HepG2 (cell line): ENCODE data around the gene ATG7. TPM values are rescaled to one million over a fixed set of nuclear protein-coding genes. Genes with fewer than 3 reads are reported as not detected.

Experiments
- ATAC-seq: fragments of 200-7000 bp; cut with Tn5 transposase; 3 replicates; pipeline ENCODE4 v1.9.1; 2020; ENCODE audit warnings: mild to moderate bottlenecking, moderate library complexity
- BruUV-seq: library from RNA; stranded (reverse); fragments of 400-500 nt; replicated peaks from 2 replicates; lab custom pipeline; 2021; lab: Mats Ljungman, UMichigan
- CTCF ChIA-PET: fragments of 300-600 bp; formaldehyde crosslinking; extraction: SDS; loops from one replicate; lab custom pipeline; 2021; ENCODE audit warnings: low total read pairs, inconsistent platforms, low intra/inter-chr PET ratio; lab: Yijun Ruan, JAX
- POLR2A ChIA-PET: fragments of 350-600 bp; sonication (Branson Sonifier 250); formaldehyde crosslinking; loops from one replicate; lab custom pipeline; 2020; ENCODE audit warnings: antibody characterized with exemption, inconsistent platforms; lab: Yijun Ruan, JAX
- DNase-seq: peaks from one replicate; pipeline ENCODE4 v3.0.0-alpha.2; 2015; ENCODE audit warnings: low spot score
- FAIRE-seq: peaks from 3 replicates; lab custom pipeline; 2011; peaks lifted over from hg19 to GRCh38; lab: Jason Lieb, UNC
- H2AFZ ChIP-seq: one replicate; pipeline ENCODE4 v1.6.1; 2011; ENCODE audit warnings: low read length, inconsistent platforms
- H3K27ac ChIP-seq: fragments of 300-600 bp; 3 replicates; pipeline ENCODE4 v1.8.0; 2011; ENCODE audit warnings: mixed run types, mild to moderate bottlenecking, mixed read lengths, low read length, inconsistent platforms; ENCODE audit not compliant: insufficient read depth; ENCODE audit errors: extremely low read length
- H3K27me3 ChIP-seq, 2 experiments: fragments of 200-600 bp in 1 of 2; 2 replicates in 1 of 2; 3 replicates in 1 of 2; pipeline versions ENCODE4 v1.6.0 to v1.8.0; 2011; ENCODE audit warnings: low read length in 2 of 2, mild to moderate bottlenecking in 2 of 2, moderate library complexity in 2 of 2, inconsistent platforms in 1 of 2; ENCODE audit not compliant: insufficient read depth in 2 of 2, control insufficient read depth in 1 of 2
- H3K36me3 ChIP-seq, 2 experiments: fragments of 200-600 bp in 1 of 2; replicated peaks in 1 of 2; 2 replicates in 1 of 2; 3 replicates in 1 of 2; pipeline versions ENCODE4 v1.5.1 to v1.8.0; 2011; ENCODE audit warnings: low read length in 2 of 2, inconsistent platforms in 1 of 2; ENCODE audit not compliant: insufficient read depth in 2 of 2, control insufficient read depth in 1 of 2
- H3K4me1 ChIP-seq: 2 replicates; pipeline ENCODE4 v1.5.1; 2012; ENCODE audit warnings: low read length, inconsistent platforms; ENCODE audit not compliant: insufficient read depth
- H3K4me2 ChIP-seq: 2 replicates; pipeline ENCODE4 v1.6.0; 2011; ENCODE audit warnings: low read depth, low read length, inconsistent platforms
- H3K4me3 ChIP-seq, 3 experiments: fragments of 200-600 bp in 1 of 3; sonication (generic), shearing (Covaris generic) in 1 of 3; replicated peaks in 1 of 3; 2 replicates each; pipeline ENCODE4 v1.5.1; 2011 to 2016; ENCODE audit warnings: low read length in 3 of 3, inconsistent platforms in 2 of 3, low read depth in 2 of 3, mild to moderate bottlenecking in 2 of 3, control low read depth in 1 of 3, mixed read lengths in 1 of 3; ENCODE audit not compliant: insufficient read depth in 1 of 3
- H3K79me2 ChIP-seq: one replicate; pipeline ENCODE4 v1.6.1; 2011; ENCODE audit warnings: low read length, inconsistent platforms; ENCODE audit not compliant: insufficient read depth
- H3K9ac ChIP-seq: 2 replicates; pipeline ENCODE4 v1.6.0; 2011; ENCODE audit warnings: mild to moderate bottlenecking, low read depth, low read length, inconsistent platforms; ENCODE audit not compliant: insufficient read depth
- H3K9me3 ChIP-seq: 2 replicates; pipeline ENCODE4 v1.5.1; 2012; ENCODE audit warnings: mild to moderate bottlenecking, low read length
- H4K20me1 ChIP-seq: 2 replicates; pipeline ENCODE4 v1.6.0; 2011; ENCODE audit warnings: inconsistent platforms, mild to moderate bottlenecking, low read length, moderate library complexity; ENCODE audit not compliant: insufficient read depth
- BRD4 ChIP-seq: sonication (generic); formaldehyde crosslinking; IDR thresholded peaks from 2 replicates; pipeline ENCODE4 v1.4.0; 2020; ENCODE audit warnings: missing genetic modification reagents
- ESRRA ChIP-seq: sonication (generic); formaldehyde crosslinking; IDR thresholded peaks from 2 replicates; pipeline ENCODE4 v1.5.1; 2020; ENCODE audit warnings: mild to moderate bottlenecking, low read depth, missing genetic modification reagents
- IRF1 ChIP-seq: sonication (generic); formaldehyde crosslinking; IDR thresholded peaks from 2 replicates; pipeline ENCODE4 v1.4.0; 2020; ENCODE audit warnings: low read depth, mild to moderate bottlenecking, missing genetic modification reagents
- MATR3 ChIP-seq: sonication (generic); formaldehyde crosslinking; IDR thresholded peaks from 2 replicates; pipeline ENCODE4 v1.4.0; 2020; ENCODE audit warnings: missing genetic modification reagents
- MZF1 ChIP-seq: sonication (generic); formaldehyde crosslinking; IDR thresholded peaks from 2 replicates; pipeline ENCODE4 v1.8.1; 2023; ENCODE audit warnings: mild to moderate bottlenecking, missing genetic modification reagents, borderline replicate concordance
- PBX3 ChIP-seq: sonication (generic); formaldehyde crosslinking; IDR thresholded peaks from 2 replicates; pipeline ENCODE4 v1.8.1; 2023; ENCODE audit warnings: missing genetic modification reagents, inconsistent platforms, borderline replicate concordance
- RBFOX2 ChIP-seq: fragments of 200-400 bp; formaldehyde crosslinking; IDR thresholded peaks from 2 replicates; pipeline ENCODE4 v1.6.1; 2017; ENCODE audit warnings: low read depth, mild to moderate bottlenecking, low read length
- SAFB2 ChIP-seq: sonication (generic); formaldehyde crosslinking; IDR thresholded peaks from 2 replicates; pipeline ENCODE4 v1.5.1; 2020; ENCODE audit warnings: missing genetic modification reagents, low read depth, mild to moderate bottlenecking, borderline replicate concordance
- TRIM22 ChIP-seq: fragments of 450-650 bp; IDR thresholded peaks from 2 replicates; pipeline ENCODE4 v1.6.1; 2017
- ZNF275 ChIP-seq: sonication (generic); formaldehyde crosslinking; IDR thresholded peaks from 2 replicates; pipeline ENCODE4 v1.8.0; 2022; ENCODE audit warnings: missing genetic modification reagents, mild to moderate bottlenecking, inconsistent platforms, borderline replicate concordance
- ZNF3 ChIP-seq: IDR thresholded peaks from 2 replicates; pipeline ENCODE4 v1.7.0; 2017; ENCODE audit warnings: inconsistent platforms
- ZNF775 ChIP-seq: sonication (generic); formaldehyde crosslinking; IDR thresholded peaks from 2 replicates; pipeline ENCODE4 v1.4.0; 2020; ENCODE audit warnings: missing genetic modification reagents, mild to moderate bottlenecking, moderate library complexity, borderline replicate concordance
- WGBS: methylation state at CpG from one replicate; pipeline ENCODE4 v1.1.6; 2017; ENCODE audit warnings: low lambda C conversion rate; 5-methylcytosine and 5-hydroxymethylcytosine counted together
- in situ Hi-C: cut with HindIII; loops from 2 replicates; pipeline ENCODE4 v1.10.0; 2017; ENCODE audit warnings: low pct_unique_long_range_greater_than_20kb; ENCODE audit not compliant: extremely low pct_ligation_motif_present
- intact Hi-C: fragments of 100-400 bp; cut with micrococcal nuclease; formaldehyde crosslinking; loops from one replicate; pipeline ENCODE4 v1.10.0; 2022; ENCODE audit not compliant: unreplicated experiment
- polyA plus RNA-seq, 8 experiments: library from polyadenylated mRNA; depleted of rRNA in 3 of 8; stranded (reverse) in 7 of 8; unstranded in 1 of 8; fragments of >200 nt; fragmentation: Illumina TruSeq in 4 of 8; extraction: Trizol in 4 of 8; gene quantifications; 2 replicates each; pipeline versions ENCODE4 v1.2.1 to v1.2.3, GENCODE V29; 2011 to 2016; ENCODE audit warnings: low read depth in 4 of 8, missing spikeins in 1 of 8, mixed read lengths in 1 of 8; ENCODE audit not compliant: insufficient read depth in 1 of 8
- total RNA-seq, 5 experiments: library from RNA; depleted of rRNA; stranded (reverse); fragments of >200 nt; fragmentation: Illumina TruSeq; extraction: Trizol; gene quantifications; 2 replicates each; pipeline ENCODE4 v1.2.3, GENCODE V29; 2016; ENCODE audit warnings: low read depth in 1 of 5

ATG7 gene
- total and polyA plus RNA-seq, 2 of the 13 experiments (the other 11 are each of a cell fraction or from before 2014, with no cell fraction given): 7.8 to 22.1 TPM

- Histone ChIP-seq H3K4me2 (no peak overlapping the region), H3K9me3 (peaks cover 5% of the 10 kb centered on the region; the same call in 1 of the 2 replicates), H3K4me3 (no peak overlapping the region)
- TF ChIP-seq ZNF3 (CRISPR knock-in tag) (no peak), ZNF775 (CRISPR knock-in tag) (no peak), RBFOX2 (no peak), ESRRA (CRISPR knock-in tag) (no peak), SAFB2 (CRISPR knock-in tag) (no peak)
- TF ChIP-seq, all 625 proteins: peak for 0
- DNase-seq (no peak), ATAC-seq (no peak), FAIRE-seq (no peak)
- CTCF ChIA-PET: no interaction called here
- peaks cover 9% of the 10 kb centered on the region for H3K4me1 ChIP-seq
- no TSS peak for BruUV-seq
- WGBS: 88% methylated on average over 4 of the region's 4 CpGs
- H4K20me1 ChIP-seq: no peaks in the 10 kb centered on the region
- H3K9ac ChIP-seq: no peak overlapping the region
- intact Hi-C loops: no loop called here
- no peaks in the 10 kb centered on the region for H3K36me3 ChIP-seq
- H3K27me3 ChIP-seq: no peaks in the 10 kb centered on the region
- H2AFZ ChIP-seq: no peak overlapping the region
- no peaks in the 10 kb centered on the region for H3K79me2 ChIP-seq
- in situ Hi-C loops: no loop called here
- no peak overlapping the region for H3K27ac ChIP-seq
- POLR2A ChIA-PET: no interaction called here
Observed at GRCh38 chr3:11400213-11400612, 128.0 kb downstream of the ATG7 start.

- Histone ChIP-seq H3K9me3 (peaks cover 5% of the 10 kb centered on the region; the same call in 1 of the 2 replicates), H4K20me1 (no peaks in the 10 kb centered on the region), H3K4me1 (no peaks in the 10 kb centered on the region), H3K79me2 (no peaks in the 10 kb centered on the region), H3K4me3 (no peak overlapping the region), H3K27ac (no peak overlapping the region), H3K36me3 (no peaks in the 10 kb centered on the region), H2AFZ (no peak overlapping the region), H3K4me2 (no peak overlapping the region), H3K9ac (no peak overlapping the region), H3K27me3 (no peaks in the 10 kb centered on the region)
- intact Hi-C loops (no loop called here), in situ Hi-C loops (no loop called here)
- BruUV-seq: no TSS peak
- ATAC-seq (no peak), DNase-seq (no peak), FAIRE-seq (no peak)
- POLR2A ChIA-PET: no interaction called here
- CTCF ChIA-PET: no interaction called here
- 94% methylated on average over 1 of the region's 1 CpG for WGBS
- TF ChIP-seq ZNF275 (CRISPR knock-in tag) (no peak), MATR3 (CRISPR knock-in tag) (no peak), MZF1 (CRISPR knock-in tag) (no peak), BRD4 (CRISPR knock-in tag) (no peak), PBX3 (CRISPR knock-in tag) (no peak), TRIM22 (no peak), IRF1 (CRISPR knock-in tag) (no peak)
Observed at GRCh38 chr3:11401434-11401833, 129.2 kb downstream of the ATG7 start.
